NCI-H526 (cell line): Measurements from ENCODE around the gene B4GALNT3.

Experiments used
- DNase-seq, 2 experiments: peaks; one replicate each; lab custom pipeline; 2025; lab: John Stamatoyannopoulos, UW

B4GALNT3 gene

DNA sequence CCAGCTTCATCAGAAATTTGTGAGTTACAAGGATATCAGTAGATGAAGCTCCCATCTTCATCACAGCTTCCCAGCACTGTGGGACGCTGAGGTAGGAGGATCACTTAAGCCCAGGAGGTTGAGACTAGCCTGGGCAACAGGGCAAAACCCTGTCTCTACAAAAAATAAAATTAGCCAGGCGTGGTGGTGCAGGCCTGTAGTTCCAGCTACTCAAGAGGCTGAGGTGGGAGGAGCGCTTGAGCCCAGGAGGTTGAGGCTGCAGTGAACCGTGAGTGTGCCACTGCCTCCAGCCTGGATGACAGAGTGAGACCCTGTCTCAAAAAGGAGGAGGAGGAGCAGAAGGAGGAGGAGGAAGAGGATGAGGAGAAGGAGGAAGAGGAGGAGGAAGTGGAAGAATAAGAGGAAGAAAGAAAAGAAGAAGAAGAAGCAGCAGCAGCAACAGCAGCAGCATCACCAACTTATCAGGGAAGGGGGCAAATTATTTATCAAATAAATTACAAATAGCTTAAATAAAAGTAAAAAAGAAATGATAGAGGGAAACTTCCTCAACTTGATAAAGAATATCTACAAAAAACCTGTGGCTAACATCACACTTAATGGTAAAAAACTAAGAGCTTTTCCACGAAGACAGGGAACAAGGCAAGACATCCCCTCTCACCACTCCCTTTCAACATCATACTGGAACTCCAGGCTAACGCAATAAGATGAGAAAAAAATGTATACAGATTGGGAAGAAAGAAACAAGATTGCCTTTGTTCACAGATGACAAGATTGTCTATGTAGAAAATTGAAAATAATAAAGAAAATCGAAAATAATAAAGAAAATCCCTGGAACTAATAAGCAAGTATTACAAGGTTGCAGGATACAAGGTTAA, 133.9 kb downstream of the B4GALNT3 start:
- DNase-seq: no peak

DNA sequence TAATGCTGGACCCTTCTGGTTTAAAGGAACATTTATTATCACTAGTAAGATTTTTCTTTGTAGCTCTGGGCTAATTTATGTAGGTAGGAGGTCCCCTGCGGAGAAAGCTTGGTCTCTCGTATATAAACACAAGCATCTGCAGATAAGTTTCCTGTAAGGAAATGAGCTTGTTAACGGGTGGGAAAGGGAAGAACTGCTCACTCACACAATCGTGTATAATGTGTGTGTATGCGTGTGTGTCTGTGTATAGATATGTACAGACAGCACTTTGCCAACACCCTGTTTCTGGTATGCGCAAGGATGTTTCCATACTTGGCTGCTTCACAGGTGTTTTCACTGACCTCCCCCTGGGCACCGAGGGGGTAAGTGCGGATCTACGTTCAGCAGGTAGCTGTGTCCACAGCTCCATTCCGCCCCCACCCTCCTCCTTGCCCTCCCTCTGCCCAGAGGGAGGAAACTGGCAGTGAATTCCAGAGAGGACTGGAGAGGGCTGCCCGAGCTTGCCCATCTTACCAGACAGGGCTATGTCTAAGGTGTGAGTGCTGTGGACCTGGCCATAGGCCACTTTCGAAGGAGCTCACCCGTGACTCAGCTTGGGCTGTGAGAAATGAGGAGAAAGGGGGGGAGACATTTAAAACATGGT, 138.3 kb downstream of the B4GALNT3 start:
- no peak for DNase-seq

DNA sequence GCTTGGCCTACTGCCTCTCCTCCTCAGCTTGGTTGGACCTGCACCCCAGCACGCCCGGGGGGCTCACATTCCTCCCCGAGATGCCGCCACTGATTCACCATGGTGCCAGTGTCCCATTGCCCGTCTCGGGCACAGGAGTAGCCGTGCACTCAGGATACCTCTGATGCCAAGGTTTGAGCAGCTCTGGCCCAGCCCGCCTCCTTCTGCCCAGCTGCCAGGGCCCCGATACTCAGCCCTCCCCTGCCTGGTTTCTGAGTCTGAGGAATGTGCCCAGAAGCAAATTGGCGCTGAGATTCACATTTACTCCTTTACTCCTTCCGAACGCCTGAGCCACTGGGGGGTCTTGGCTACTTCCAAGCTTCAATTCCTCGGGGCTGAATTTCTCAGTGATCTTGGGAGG, 140.0 kb downstream of the B4GALNT3 start:
- DNase-seq: no peak

DNA sequence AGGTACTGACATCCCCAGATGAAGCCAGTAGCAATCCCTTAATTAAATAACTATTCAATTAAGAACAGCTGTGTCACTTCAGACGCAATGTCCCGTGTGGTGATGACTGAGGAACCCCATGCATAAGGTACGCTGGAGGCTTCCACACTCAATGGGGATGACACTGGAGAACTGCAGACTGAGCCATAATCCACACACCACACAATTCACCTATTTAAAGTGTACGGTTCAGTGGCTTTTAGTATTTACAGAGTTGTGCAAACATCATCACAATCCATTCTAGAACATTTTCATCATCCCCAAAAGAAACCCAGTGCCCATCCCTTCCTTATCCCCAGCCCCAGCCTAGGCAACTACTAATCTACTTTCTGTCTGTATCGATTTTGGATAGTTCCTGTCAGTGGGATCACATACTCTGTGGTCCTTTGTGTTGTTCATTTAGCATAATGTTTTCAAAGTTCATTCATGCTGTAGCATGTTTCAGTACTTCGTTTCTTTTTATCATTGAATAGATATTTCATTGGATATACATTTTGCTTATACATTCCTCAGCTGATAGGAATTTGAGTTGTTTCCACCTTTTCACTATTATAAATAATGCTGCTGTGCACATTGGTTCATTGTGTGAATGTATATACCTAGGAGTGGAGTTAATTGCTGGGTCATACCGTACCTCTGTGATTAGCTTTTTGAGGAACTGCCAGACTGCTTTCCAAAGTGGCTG, 142.4 kb downstream of the B4GALNT3 start:
- DNase-seq: no peak

DNA sequence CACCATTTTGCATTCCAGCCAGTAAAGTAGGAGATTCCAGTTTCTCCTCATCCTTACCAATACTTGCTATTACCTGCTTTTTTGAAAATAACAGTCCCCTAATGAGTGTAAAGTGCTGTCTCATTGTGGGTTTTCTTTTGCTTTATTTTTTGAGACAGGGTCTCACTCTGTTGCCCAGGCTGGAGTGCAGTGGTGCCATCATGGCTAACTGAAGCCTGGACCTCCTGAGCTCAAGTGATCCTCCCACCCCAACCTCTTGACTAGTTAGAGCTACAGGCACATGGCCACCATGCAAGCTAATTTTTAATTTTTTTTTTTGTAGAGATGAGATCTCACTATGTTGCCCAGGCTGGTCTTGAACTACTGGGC, 142.9 kb downstream of the B4GALNT3 start:
- no peak for DNase-seq

DNA sequence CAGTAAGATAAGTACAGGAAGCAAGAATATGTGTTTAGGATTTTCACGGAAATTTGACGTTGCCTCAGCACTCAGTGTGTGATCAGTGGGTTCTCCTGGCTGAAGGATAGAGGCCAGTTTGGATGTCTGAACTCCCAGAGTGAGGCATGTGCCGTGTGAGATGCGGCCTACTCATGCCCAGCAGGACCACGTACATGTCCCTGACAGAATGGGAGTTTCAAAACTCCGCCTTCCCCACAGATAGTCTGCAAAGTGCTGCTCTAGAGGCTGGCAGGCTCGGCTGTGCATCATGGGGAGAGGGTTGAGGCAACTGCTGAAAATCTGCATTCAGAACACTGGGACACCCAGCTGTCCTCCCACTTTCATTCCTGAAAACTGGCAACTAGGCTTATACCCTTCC, 145.2 kb downstream of the B4GALNT3 start:
- no peak for DNase-seq

DNA sequence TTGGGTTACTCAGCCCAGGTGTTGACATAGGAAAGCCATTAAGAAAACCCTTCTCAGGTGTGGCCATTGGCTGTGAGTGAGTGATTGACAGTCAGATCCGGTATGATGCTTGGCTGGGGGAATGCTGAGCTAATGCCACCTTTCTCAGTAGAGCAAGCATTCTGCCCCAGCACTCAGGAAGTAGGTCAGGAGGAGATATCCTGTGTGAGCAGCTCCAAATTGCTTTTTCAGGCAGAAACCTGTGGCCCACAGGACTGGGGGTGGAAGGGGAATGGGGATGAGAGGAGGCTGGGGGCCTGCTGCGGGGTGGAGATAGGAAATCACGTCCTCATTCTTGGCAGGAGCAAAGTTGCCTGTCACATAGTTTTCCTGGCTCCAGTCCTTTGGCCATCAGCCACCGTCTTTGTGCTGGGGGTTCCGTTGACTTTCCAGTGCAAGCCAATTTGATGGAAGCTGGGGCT, 147.8 kb downstream of the B4GALNT3 start:
- no peak for DNase-seq

DNA sequence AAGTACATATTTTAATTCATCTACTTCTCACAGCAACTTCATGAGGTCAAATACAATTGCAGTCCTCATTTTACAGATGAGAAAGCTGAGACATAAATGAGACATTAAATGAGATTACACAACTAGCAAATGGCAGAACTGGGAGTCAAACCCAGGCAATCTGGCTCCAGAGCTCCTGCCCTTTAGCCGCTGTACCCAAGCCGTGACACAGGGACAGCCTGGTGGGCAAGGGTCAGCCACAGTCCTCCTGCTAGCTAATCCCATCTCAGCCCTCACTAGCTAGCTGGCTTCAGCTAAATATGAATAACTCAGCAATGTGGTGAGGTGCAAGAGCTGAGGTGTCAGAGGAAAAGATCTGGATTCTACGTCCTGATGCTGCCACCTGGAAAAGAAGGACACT, 148.7 kb downstream of the B4GALNT3 start:
- no peak for DNase-seq

DNA sequence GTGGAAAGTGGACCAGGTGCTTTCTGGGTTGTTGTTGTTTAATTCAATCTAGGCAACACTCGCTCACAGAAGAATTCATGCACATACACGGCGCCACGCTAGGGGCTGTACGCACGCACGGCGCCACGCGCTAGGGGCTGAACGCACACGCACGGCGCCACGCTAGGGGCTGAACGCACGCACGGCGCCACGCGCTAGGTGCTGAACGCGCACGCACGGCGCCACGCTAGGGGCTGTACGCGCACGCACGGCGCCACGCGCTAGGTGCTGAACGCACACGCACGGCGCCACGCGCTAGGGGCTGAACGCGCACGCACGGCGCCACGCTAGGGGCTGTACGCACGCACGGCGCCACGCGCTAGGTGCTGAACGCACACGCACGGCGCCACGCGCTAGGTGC, 149.2 kb downstream of the B4GALNT3 start:
- no peak for DNase-seq

DNA sequence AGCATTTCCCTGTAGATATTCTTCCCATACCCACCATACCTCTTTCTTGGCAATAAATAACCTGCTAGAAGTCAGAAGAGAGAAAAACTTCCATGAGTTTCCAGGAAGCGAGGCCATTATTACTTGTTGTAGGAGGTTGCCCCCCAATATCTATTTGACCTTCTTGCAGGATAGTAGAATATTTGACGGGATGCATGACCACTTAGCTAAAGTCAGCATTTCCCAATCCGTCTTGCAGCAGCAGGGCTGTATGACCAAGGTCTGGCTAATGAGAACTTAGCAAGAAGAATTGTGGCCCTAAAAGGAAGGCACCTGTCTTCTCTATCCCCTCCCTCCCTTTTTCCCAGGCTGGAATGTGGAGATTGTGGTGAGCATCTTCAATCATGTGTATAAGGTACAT, 152.0 kb downstream of the B4GALNT3 start:
- DNase-seq: no peak

DNA sequence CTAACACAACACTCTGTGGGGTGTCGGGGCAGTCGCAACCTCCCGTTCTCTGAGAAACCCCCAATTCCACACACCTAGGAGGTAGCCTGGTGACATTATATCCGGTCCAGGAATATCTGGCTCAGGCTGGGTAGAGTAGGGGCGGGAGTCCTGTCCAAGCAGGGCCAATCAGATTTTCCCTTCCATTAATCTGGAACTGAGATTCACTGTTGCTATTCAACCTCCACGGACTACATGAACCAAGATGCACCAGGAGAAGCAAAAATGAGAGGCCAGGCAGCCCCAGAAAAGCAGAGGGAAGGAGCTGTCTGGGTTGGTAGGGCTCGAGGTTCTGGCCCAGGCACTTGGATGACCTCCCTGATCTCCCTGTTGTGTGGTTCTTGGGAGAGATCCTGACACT, 152.6 kb downstream of the B4GALNT3 start:
- no peak for DNase-seq

DNA sequence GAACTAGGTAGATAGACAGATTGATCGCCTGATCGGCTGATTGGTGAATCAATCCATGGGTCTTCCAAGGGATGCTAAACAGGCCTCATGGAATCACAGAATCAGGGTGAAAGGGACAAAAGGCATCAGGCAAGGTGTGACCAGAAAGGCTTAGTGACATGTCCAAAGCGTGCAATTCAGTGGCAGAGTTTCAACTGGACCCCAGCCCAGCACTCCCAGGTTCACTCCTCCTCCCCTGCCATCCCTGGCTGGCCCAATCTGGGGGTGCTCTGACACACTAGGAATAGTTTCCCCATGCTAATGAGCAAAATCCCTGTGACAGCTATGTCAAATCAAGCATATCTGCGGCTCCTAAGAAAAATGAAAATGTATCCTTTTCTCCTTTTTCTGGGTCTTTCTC, 153.1 kb downstream of the B4GALNT3 start:
- no peak for DNase-seq
